HG03575 (cell line): ENCODE results near the gene ARFGAP3.

Source experiments
- ATAC-seq: cut with Tn5 transposase; IDR thresholded peaks from one replicate; pipeline ENCODE4 v1.9.1; 2021; ENCODE audit not compliant: unreplicated experiment, insufficient number of reproducible peaks, low FRiP score; ENCODE audit errors: extremely low read depth

Gene ARFGAP3

DNA sequence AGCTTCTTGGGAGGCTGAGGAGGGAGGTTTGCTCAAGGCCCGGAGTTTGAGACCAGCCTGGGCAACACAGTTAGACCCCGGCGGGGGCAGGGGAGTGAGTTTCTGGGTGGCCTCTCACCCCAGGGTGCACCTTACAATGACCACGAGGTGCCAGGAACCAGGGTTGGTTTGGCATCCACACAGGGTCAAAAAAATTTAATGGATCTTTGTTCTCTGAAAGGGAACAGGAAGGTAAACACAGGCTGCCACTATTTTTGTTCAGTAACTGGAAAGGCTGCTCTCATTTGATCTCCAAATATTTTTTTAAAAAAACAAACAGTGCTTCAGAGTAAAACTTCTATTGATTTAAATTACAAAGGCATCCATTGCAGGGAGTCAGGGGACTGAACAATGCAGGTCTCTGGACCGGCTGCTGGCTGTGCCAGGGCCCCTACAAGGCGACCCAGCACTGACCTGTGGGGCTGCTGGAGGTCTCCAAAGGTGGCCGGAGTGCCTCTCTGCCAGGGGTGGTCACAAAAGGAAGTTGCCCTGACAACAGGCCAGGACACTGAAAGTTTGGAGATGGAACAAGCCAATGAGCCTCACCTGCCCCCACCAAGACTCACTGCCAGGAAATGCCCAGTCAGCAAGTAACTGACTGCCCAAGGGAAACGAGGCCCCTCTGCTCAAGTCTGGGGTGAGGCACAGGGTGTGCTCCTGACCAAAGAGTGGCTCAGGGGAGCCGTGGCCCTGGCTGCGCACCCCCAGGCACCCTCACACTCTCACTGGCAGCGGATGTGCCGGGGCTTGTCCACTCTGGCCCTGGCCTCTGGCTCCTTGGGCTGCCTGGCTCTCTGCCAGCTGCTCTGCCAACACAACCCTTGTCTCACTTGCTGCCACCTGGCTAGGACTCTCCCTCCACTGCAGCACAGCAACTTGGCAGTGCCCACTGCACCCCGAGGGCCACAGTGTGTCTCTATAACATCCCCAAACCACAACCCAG, 51.8 kb downstream of the ARFGAP3 start:
- no peak for ATAC-seq

GRCh38 chr22:42803389-42803788, 53.7 kb downstream of the ARFGAP3 start:
- ATAC-seq = no peak

DNA sequence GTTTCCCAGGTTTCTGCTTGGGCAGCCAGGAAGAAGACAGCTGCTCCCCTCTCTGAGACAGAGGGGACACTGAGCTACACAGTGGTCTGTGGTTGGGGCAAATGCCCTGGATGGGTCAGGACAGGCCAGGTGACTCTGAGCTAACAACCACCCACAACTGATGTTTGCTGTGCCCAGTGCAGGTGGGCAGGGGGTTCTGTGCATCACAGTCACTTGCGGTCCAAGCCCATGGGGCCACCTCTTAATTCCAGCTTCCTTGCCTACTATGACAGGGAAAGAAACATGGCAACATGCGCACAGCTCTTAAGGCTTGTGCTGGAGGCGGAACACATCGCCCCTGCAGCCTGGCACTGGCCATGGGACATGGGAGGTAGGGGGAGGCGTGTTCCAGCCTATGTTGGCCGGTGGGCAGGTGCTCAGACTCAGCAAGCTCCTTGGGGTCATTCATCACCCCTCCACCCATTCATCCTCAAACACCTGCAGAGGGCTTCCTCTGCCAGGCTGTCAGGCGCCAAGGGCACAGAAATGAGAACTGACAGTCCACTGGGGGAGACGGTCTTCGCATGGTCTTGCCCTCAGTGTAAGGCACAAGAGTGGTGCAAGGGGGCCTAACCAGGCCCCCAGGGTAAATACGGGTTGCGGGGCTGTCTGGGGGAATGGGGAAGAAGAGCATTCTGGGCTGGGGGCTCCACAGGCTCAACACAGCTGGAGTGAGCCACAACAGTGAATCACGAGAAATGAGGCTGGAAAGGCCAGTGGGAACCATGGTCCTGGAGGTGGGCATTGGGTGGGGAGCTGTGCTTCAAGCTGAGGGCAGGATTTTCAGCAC, 55.6 kb downstream of the ARFGAP3 start:
- no peak for ATAC-seq

GRCh38 chr22:42800451-42801251, 56.4 kb downstream of the ARFGAP3 start:
- no peak for ATAC-seq

- no peak for ATAC-seq
Observed at GRCh38 chr22:42799461-42800405, 57.3 kb downstream of the ARFGAP3 start.

- ATAC-seq = no peak
Observed at GRCh38 chr22:42799061-42799460, 58.0 kb downstream of the ARFGAP3 start.

- ATAC-seq = no peak
Observed at GRCh38 chr22:42797011-42797410, 60.1 kb downstream of the ARFGAP3 start.

GRCh38 chr22:42796081-42796480, 61.0 kb downstream of the ARFGAP3 start:
- ATAC-seq = no peak

- ATAC-seq = no peak
Observed at GRCh38 chr22:42794551-42795510, 62.2 kb downstream of the ARFGAP3 start.

GRCh38 chr22:42793848-42794405, 63.1 kb downstream of the ARFGAP3 start:
- ATAC-seq = no peak

GRCh38 chr22:42792909-42793847, 63.9 kb downstream of the ARFGAP3 start:
- ATAC-seq = no peak

- no peak for ATAC-seq
Observed at GRCh38 chr22:42792453-42792908, 64.6 kb downstream of the ARFGAP3 start.

GRCh38 chr22:42791721-42792452, 65.2 kb downstream of the ARFGAP3 start:
- no peak for ATAC-seq

GRCh38 chr22:42788466-42788865, 68.6 kb downstream of the ARFGAP3 start:
- ATAC-seq = no peak

DNA sequence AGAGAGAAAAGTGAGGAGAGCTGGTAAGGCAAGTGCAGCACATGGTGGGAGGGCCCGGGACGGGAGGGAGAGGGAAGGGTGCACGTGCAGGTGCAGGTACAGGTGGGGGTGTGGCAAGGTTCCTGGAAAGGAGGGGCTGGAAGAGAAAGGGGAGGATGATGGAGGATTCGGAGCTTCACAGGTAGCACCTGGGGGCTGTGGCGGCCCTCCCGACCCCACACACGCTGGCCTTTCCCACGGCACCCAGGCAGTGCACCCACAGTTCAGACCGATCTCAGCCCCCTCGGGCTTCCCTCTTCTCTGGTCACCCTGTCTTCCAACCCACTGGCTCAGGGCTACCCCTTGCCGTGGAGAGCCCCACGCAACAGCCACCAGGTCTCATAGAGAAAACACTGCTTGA, 69.1 kb downstream of the ARFGAP3 start:
- no peak for ATAC-seq
